ENCODE results near the gene CCDC102B. TPM values are rescaled to one million over a fixed set of nuclear protein-coding genes. Genes with fewer than 3 reads are reported as not detected.

Gene CCDC102B
- total RNA-seq, 1 donor from 2014 or later, result 8.2 TPM

GRCh38 chr18:68843473-68844089, 45.7 kb downstream of the CCDC102B start:
- TF ChIP-seq CTCF (IDR thresholded peaks at IDR 0.05; ENCODE audit: unreplicated experiment), result no peak
- peaks cover 7% of the 10 kb centered on the region for H3K4me1 Mint-ChIP-seq (ENCODE audit: unreplicated experiment)
- no peak overlapping the region for H3K4me3 Mint-ChIP-seq (ENCODE audit: unreplicated experiment)
- no peaks in the 10 kb centered on the region for H3K36me3 Mint-ChIP-seq (ENCODE audit: low read depth, unreplicated experiment)
- DNase-seq (ENCODE audit: low spot score), result no peak
- no peaks in the 10 kb centered on the region for H3K9me3 Mint-ChIP-seq (ENCODE audit: unreplicated experiment)
- H3K27ac Mint-ChIP-seq (ENCODE audit: unreplicated experiment), result no peak overlapping the region
- no peaks in the 10 kb centered on the region for H3K27me3 Mint-ChIP-seq (ENCODE audit: unreplicated experiment)

- H3K4me3 Mint-ChIP-seq (ENCODE audit: unreplicated experiment), result no peak overlapping the region
- no peak overlapping the region for H3K27ac Mint-ChIP-seq (ENCODE audit: unreplicated experiment)
- H3K36me3 Mint-ChIP-seq (ENCODE audit: low read depth, unreplicated experiment), result no peaks in the 10 kb centered on the region
- no peak for DNase-seq (ENCODE audit: low spot score)
- H3K4me1 Mint-ChIP-seq (ENCODE audit: unreplicated experiment), result no peaks in the 10 kb centered on the region
- H3K27me3 Mint-ChIP-seq (ENCODE audit: unreplicated experiment), result no peaks in the 10 kb centered on the region
- H3K9me3 Mint-ChIP-seq (ENCODE audit: unreplicated experiment), result no peaks in the 10 kb centered on the region
- peak; percentile 81 for TF ChIP-seq CTCF (IDR thresholded peaks at IDR 0.05; ENCODE audit: unreplicated experiment)
Measured at GRCh38 chr18:68847219-68847837, 49.4 kb downstream of the CCDC102B start.

GRCh38 chr18:68848242-68848641, 50.4 kb downstream of the CCDC102B start:
- Mint-ChIP-seq H3K27me3 (ENCODE audit: unreplicated experiment) (no peaks in the 10 kb centered on the region), H3K9me3 (ENCODE audit: unreplicated experiment) (no peaks in the 10 kb centered on the region), H3K4me1 (ENCODE audit: unreplicated experiment) (no peaks in the 10 kb centered on the region), H3K36me3 (ENCODE audit: low read depth, unreplicated experiment) (no peaks in the 10 kb centered on the region), H3K4me3 (ENCODE audit: unreplicated experiment) (no peak overlapping the region), H3K27ac (ENCODE audit: unreplicated experiment) (no peak overlapping the region)
- no peak for DNase-seq (ENCODE audit: low spot score)
- TF ChIP-seq CTCF (IDR thresholded peaks at IDR 0.05; ENCODE audit: unreplicated experiment), result no peak

GRCh38 chr18:68854786-68855391, 57.0 kb downstream of the CCDC102B start:
- no peaks in the 10 kb centered on the region for H3K9me3 Mint-ChIP-seq (ENCODE audit: unreplicated experiment)
- TF ChIP-seq CTCF (IDR thresholded peaks at IDR 0.05; ENCODE audit: unreplicated experiment), result no peak
- no peak overlapping the region for H3K4me3 Mint-ChIP-seq (ENCODE audit: unreplicated experiment)
- H3K36me3 Mint-ChIP-seq (ENCODE audit: low read depth, unreplicated experiment), result no peaks in the 10 kb centered on the region
- H3K4me1 Mint-ChIP-seq (ENCODE audit: unreplicated experiment), result no peaks in the 10 kb centered on the region
- no peaks in the 10 kb centered on the region for H3K27me3 Mint-ChIP-seq (ENCODE audit: unreplicated experiment)
- no peak for DNase-seq (ENCODE audit: low spot score)
- H3K27ac Mint-ChIP-seq (ENCODE audit: unreplicated experiment), result no peak overlapping the region

GRCh38 chr18:68855491-68855890, 57.6 kb downstream of the CCDC102B start:
- Mint-ChIP-seq H3K36me3 (ENCODE audit: low read depth, unreplicated experiment) (no peaks in the 10 kb centered on the region), H3K27ac (ENCODE audit: unreplicated experiment) (no peak overlapping the region), H3K27me3 (ENCODE audit: unreplicated experiment) (no peaks in the 10 kb centered on the region), H3K9me3 (ENCODE audit: unreplicated experiment) (no peaks in the 10 kb centered on the region), H3K4me3 (ENCODE audit: unreplicated experiment) (no peak overlapping the region), H3K4me1 (ENCODE audit: unreplicated experiment) (no peaks in the 10 kb centered on the region)
- no peak for DNase-seq (ENCODE audit: low spot score)
- TF ChIP-seq CTCF (IDR thresholded peaks at IDR 0.05; ENCODE audit: unreplicated experiment), result no peak
